Upper lobe of right lung (tissue), 1 donor: ENCODE measurements around the gene KRTAP26-1. TPM values are rescaled to one million over a fixed set of nuclear protein-coding genes. Genes with fewer than 3 reads are reported as not detected.

ENCODE experiments used
- ATAC-seq: fragments of 200-7000 bp; cut with Tn5 transposase; one replicate; pipeline ENCODE4 v1.9.1; 2020; ENCODE audit warnings: mild to moderate bottlenecking, moderate library complexity
- DNase-seq: peaks from one replicate; pipeline ENCODE4 v3.0.0-alpha.2; 2020
- H3K27ac ChIP-seq: fragments of 200-600 bp; one replicate; pipeline ENCODE4 v1.8.0; 2022
- H3K27me3 ChIP-seq: fragments of 200-600 bp; one replicate; pipeline ENCODE4 v1.8.0; 2022; ENCODE audit warnings: mild to moderate bottlenecking
- H3K36me3 ChIP-seq: fragments of 200-600 bp; one replicate; pipeline ENCODE4 v1.8.0; 2022
- H3K4me1 ChIP-seq: fragments of 200-600 bp; one replicate; pipeline ENCODE4 v1.8.0; 2022
- H3K4me3 ChIP-seq: fragments of 200-600 bp; one replicate; pipeline ENCODE4 v1.8.0; 2022; ENCODE audit warnings: mild to moderate bottlenecking
- H3K9me3 ChIP-seq: fragments of 200-600 bp; one replicate; pipeline ENCODE4 v1.8.0; 2022
- intact Hi-C: fragments of 100-400 bp; cut with DNase I; formaldehyde crosslinking; loops from one replicate; pipeline ENCODE4 v1.11.0; 2022
- total RNA-seq: library from RNA; stranded (reverse); fragmentation: NEBNext Ultra II Directional; extraction: Animal tissue kit (Norgen Biotek cat#: 25700); gene quantifications from one replicate; pipeline ENCODE4 v1.2.1, GENCODE V29; 2021
- TF ChIP-seq, protein P1 (sequence below): fragments of 200-600 bp; IDR thresholded peaks from one replicate; pipeline ENCODE4 v1.8.0; 2022; ENCODE audit warnings: antibody characterized with exemption
- donor health status: DM: no; HTN: yes; CAD: no; lungs with severe emphysema.

Gene KRTAP26-1
- total RNA-seq, 1 donor from 2014 or later, result not detected

- TF ChIP-seq, protein P1, sequence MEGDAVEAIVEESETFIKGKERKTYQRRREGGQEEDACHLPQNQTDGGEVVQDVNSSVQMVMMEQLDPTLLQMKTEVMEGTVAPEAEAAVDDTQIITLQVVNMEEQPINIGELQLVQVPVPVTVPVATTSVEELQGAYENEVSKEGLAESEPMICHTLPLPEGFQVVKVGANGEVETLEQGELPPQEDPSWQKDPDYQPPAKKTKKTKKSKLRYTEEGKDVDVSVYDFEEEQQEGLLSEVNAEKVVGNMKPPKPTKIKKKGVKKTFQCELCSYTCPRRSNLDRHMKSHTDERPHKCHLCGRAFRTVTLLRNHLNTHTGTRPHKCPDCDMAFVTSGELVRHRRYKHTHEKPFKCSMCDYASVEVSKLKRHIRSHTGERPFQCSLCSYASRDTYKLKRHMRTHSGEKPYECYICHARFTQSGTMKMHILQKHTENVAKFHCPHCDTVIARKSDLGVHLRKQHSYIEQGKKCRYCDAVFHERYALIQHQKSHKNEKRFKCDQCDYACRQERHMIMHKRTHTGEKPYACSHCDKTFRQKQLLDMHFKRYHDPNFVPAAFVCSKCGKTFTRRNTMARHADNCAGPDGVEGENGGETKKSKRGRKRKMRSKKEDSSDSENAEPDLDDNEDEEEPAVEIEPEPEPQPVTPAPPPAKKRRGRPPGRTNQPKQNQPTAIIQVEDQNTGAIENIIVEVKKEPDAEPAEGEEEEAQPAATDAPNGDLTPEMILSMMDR, result no peak
- Histone ChIP-seq H3K4me3 (no peak overlapping the region), H3K27me3 (no peaks in the 10 kb centered on the region), H3K4me1 (no peaks in the 10 kb centered on the region), H3K9me3 (no peaks in the 10 kb centered on the region), H3K27ac (no peak overlapping the region), H3K36me3 (no peaks in the 10 kb centered on the region)
- intact Hi-C loops, result no loop called here
- ATAC-seq (no peak), DNase-seq (no peak)
These were observed 6.3 kb upstream of the KRTAP26-1 start for GRCh38 chr21:30326390-30326789.

GRCh38 chr21:30315701-30316100, 4.4 kb downstream of the KRTAP26-1 start:
- no peak overlapping the region for H3K27ac ChIP-seq
- H3K4me1 ChIP-seq, result no peaks in the 10 kb centered on the region
- no peak for ATAC-seq
- no peak overlapping the region for H3K4me3 ChIP-seq
- H3K36me3 ChIP-seq, result no peaks in the 10 kb centered on the region
- TF ChIP-seq, protein P1, result no peak
- no peaks in the 10 kb centered on the region for H3K27me3 ChIP-seq
- intact Hi-C loops, result no loop called here
- DNase-seq, result no peak
- no peaks in the 10 kb centered on the region for H3K9me3 ChIP-seq

GRCh38 chr21:30306884-30307283, 13.2 kb downstream of the KRTAP26-1 start:
- H3K27ac ChIP-seq, result no peak overlapping the region

DNA sequence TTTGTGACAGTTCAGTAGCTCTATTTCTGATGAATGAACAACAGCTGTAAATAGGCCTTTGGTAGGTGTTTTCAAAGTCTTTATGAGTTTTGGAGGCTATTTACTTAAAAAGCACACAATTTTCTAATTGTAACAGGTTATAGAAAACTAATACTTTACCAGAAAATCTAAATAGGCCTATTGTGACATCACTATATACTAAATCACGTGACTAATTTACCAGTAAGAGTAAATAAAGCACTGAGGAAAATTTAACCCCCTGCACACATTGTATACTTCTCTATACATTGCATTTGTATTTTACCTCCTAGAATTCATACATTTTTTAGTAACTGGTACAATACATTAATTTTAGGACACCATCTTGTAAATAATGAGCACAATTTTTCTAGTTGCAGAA, 15.0 kb downstream of the KRTAP26-1 start:
- no peaks in the 10 kb centered on the region for H3K27me3 ChIP-seq
- no peak overlapping the region for H3K4me3 ChIP-seq
- no peaks in the 10 kb centered on the region for H3K36me3 ChIP-seq
- intact Hi-C loops, result no loop called here
- TF ChIP-seq, protein P1, result no peak
- DNase-seq (no peak), ATAC-seq (no peak)
- H3K9me3 ChIP-seq, result no peaks in the 10 kb centered on the region
- no peaks in the 10 kb centered on the region for H3K4me1 ChIP-seq
- no peak overlapping the region for H3K27ac ChIP-seq

More at GRCh38 chr21:30306884-30307283, 13.2 kb downstream of the KRTAP26-1 start:
- intact Hi-C loops, result no loop called here
- TF ChIP-seq, protein P1, result no peak
- H3K36me3 ChIP-seq, result no peaks in the 10 kb centered on the region
- no peak overlapping the region for H3K4me3 ChIP-seq
- no peak for DNase-seq
- H3K27me3 ChIP-seq, result no peaks in the 10 kb centered on the region
- no peaks in the 10 kb centered on the region for H3K4me1 ChIP-seq
- no peaks in the 10 kb centered on the region for H3K9me3 ChIP-seq
- no peak for ATAC-seq

GRCh38 chr21:30289215-30289614, 30.9 kb downstream of the KRTAP26-1 start, which contains the start of gene KRTAP25-1:
TSS of gene KRTAP25-1 (minus strand) at chr21:30289514. CDS start at chr21:30289490, 24 bp downstream.
- no peaks in the 10 kb centered on the region for H3K36me3 ChIP-seq
- H3K4me3 ChIP-seq, result no peak within 1 kb of the TSS
- ATAC-seq (no peak), DNase-seq (no peak)
- TF ChIP-seq, protein P1, result no peak
- H3K4me1 ChIP-seq, result no peaks in the 10 kb centered on the region
- intact Hi-C loops, result no loop called here
- no peaks in the 10 kb centered on the region for H3K27me3 ChIP-seq
- H3K27ac ChIP-seq, result no peak within 1 kb of the TSS
- H3K9me3 ChIP-seq, result no peaks in the 10 kb centered on the region

DNA sequence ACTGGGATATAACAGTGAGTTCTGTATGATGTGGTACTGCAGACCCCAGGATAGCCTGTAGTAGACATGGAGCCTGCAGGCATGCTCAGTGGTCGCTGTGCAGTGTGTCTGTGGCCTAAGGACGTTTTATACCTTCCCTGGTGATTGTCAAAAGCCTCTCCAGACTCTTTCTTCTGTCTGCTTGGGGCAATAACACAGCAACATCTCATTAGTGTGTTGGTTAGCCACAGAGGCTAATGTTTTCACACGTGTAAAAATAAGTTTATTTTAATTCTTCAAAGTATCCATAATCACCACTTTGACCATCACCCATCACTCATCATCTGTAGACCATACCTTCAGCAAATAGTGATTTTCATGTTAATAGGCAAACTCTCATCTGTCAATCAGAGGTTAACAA, 37.3 kb downstream of the KRTAP26-1 start, which contains the start of gene KRTAP24-1:
Gene KRTAP24-1 (minus strand): TSS at position 101 of the 400 bp plus-strand sequence. CDS start 18 bp downstream, at position 83.
- Histone ChIP-seq H3K27me3 (no peaks in the 10 kb centered on the region), H3K4me3 (no peak within 1 kb of the TSS), H3K27ac (no peak within 1 kb of the TSS), H3K36me3 (no peaks in the 10 kb centered on the region), H3K4me1 (no peaks in the 10 kb centered on the region), H3K9me3 (no peaks in the 10 kb centered on the region)
- DNase-seq (no peak), ATAC-seq (no peak)
- TF ChIP-seq, protein P1, result no peak
- intact Hi-C loops, result no loop called here
